IPS-15b (cell line): ENCODE results near the gene CCDC85A.

Source experiments
- H3K27me3 ChIP-seq: one replicate; pipeline ENCODE4 v1.6.1; 2013; ENCODE audit warnings: low read length; ENCODE audit not compliant: control insufficient read depth, insufficient read depth
- H3K36me3 ChIP-seq: one replicate; pipeline ENCODE4 v1.6.1; 2013; ENCODE audit warnings: low read length; ENCODE audit not compliant: control insufficient read depth, insufficient read depth
- H3K4me1 ChIP-seq: one replicate; pipeline ENCODE4 v1.6.1; 2013; ENCODE audit warnings: mild to moderate bottlenecking, low read length; ENCODE audit not compliant: control insufficient read depth, insufficient read depth
- H3K4me3 ChIP-seq: one replicate; pipeline ENCODE4 v1.5.1; 2013; ENCODE audit warnings: low read depth, low read length
- H3K9ac ChIP-seq: one replicate; pipeline ENCODE4 v1.6.1; 2013; ENCODE audit warnings: low read depth, mild to moderate bottlenecking, low read length
- H3K9me3 ChIP-seq: one replicate; pipeline ENCODE4 v1.6.1; 2013; ENCODE audit warnings: mild to moderate bottlenecking, low read length; ENCODE audit not compliant: control insufficient read depth, insufficient read depth

The CCDC85A gene

GRCh38 chr2:56314796-56315195 is 131.0 kb downstream of the CCDC85A start:
- no peaks in the 10 kb centered on the region for H3K4me1 ChIP-seq
- H3K9ac ChIP-seq: no peak overlapping the region
- H3K36me3 ChIP-seq: no peaks in the 10 kb centered on the region
- no peak overlapping the region for H3K4me3 ChIP-seq
- no peaks in the 10 kb centered on the region for H3K9me3 ChIP-seq
- H3K27me3 ChIP-seq: no peaks in the 10 kb centered on the region

GRCh38 chr2:56315376-56315775 is 131.6 kb downstream of the CCDC85A start:
- Histone ChIP-seq H3K27me3 (no peaks in the 10 kb centered on the region), H3K4me1 (no peaks in the 10 kb centered on the region), H3K36me3 (no peaks in the 10 kb centered on the region), H3K4me3 (no peak overlapping the region), H3K9me3 (no peaks in the 10 kb centered on the region), H3K9ac (no peak overlapping the region)

GRCh38 chr2:56316011-56316410 is 132.2 kb downstream of the CCDC85A start:
- no peak overlapping the region for H3K9ac ChIP-seq
- no peaks in the 10 kb centered on the region for H3K4me1 ChIP-seq
- H3K9me3 ChIP-seq: no peaks in the 10 kb centered on the region
- no peak overlapping the region for H3K4me3 ChIP-seq
- no peaks in the 10 kb centered on the region for H3K27me3 ChIP-seq
- H3K36me3 ChIP-seq: no peaks in the 10 kb centered on the region

- Histone ChIP-seq H3K4me1 (no peaks in the 10 kb centered on the region), H3K36me3 (no peaks in the 10 kb centered on the region), H3K9ac (no peak overlapping the region)
Measured at GRCh38 chr2:56318147-56318546, 134.4 kb downstream of the CCDC85A start.

GRCh38 chr2:56325661-56326345 is 142.0 kb downstream of the CCDC85A start:
- Histone ChIP-seq H3K36me3 (no peaks in the 10 kb centered on the region), H3K9ac (no peak overlapping the region), H3K4me3 (no peak overlapping the region), H3K4me1 (no peaks in the 10 kb centered on the region), H3K27me3 (no peaks in the 10 kb centered on the region), H3K9me3 (no peaks in the 10 kb centered on the region)

More at GRCh38 chr2:56318147-56318546, 134.4 kb downstream of the CCDC85A start:
- no peaks in the 10 kb centered on the region for H3K27me3 ChIP-seq
- H3K9me3 ChIP-seq: no peaks in the 10 kb centered on the region
- H3K4me3 ChIP-seq: no peak overlapping the region

GRCh38 chr2:56326346-56326741 is 142.6 kb downstream of the CCDC85A start:
- Histone ChIP-seq H3K4me3 (no peak overlapping the region), H3K27me3 (no peaks in the 10 kb centered on the region), H3K36me3 (no peaks in the 10 kb centered on the region), H3K9me3 (no peaks in the 10 kb centered on the region), H3K9ac (no peak overlapping the region), H3K4me1 (no peaks in the 10 kb centered on the region)

GRCh38 chr2:56331810-56332209 is 148.0 kb downstream of the CCDC85A start:
- no peak overlapping the region for H3K4me3 ChIP-seq
- no peaks in the 10 kb centered on the region for H3K36me3 ChIP-seq
- H3K9me3 ChIP-seq: no peaks in the 10 kb centered on the region
- H3K4me1 ChIP-seq: peaks cover 15% of the 10 kb centered on the region
- no peaks in the 10 kb centered on the region for H3K27me3 ChIP-seq
- no peak overlapping the region for H3K9ac ChIP-seq

- no peaks in the 10 kb centered on the region for H3K27me3 ChIP-seq
- H3K9me3 ChIP-seq: no peaks in the 10 kb centered on the region
- no peaks in the 10 kb centered on the region for H3K36me3 ChIP-seq
- H3K9ac ChIP-seq: no peak overlapping the region
- H3K4me1 ChIP-seq: peaks cover 21% of the 10 kb centered on the region
- no peak overlapping the region for H3K4me3 ChIP-seq
Measured at GRCh38 chr2:56333812-56334485, 150.2 kb downstream of the CCDC85A start.

- H3K27me3 ChIP-seq: no peaks in the 10 kb centered on the region
- no peaks in the 10 kb centered on the region for H3K36me3 ChIP-seq
- peaks cover 21% of the 10 kb centered on the region for H3K4me1 ChIP-seq
- no peak overlapping the region for H3K9ac ChIP-seq
- no peaks in the 10 kb centered on the region for H3K9me3 ChIP-seq
- H3K4me3 ChIP-seq: no peak overlapping the region
Measured at GRCh38 chr2:56334622-56335021, 150.8 kb downstream of the CCDC85A start.

- Histone ChIP-seq H3K9ac (no peak overlapping the region), H3K4me1 (peaks cover 21% of the 10 kb centered on the region), H3K4me3 (no peak overlapping the region), H3K9me3 (no peaks in the 10 kb centered on the region), H3K36me3 (no peaks in the 10 kb centered on the region), H3K27me3 (no peaks in the 10 kb centered on the region)
Measured at GRCh38 chr2:56335101-56335500, 151.3 kb downstream of the CCDC85A start.

GRCh38 chr2:56337342-56337741 is 153.6 kb downstream of the CCDC85A start:
- H3K4me1 ChIP-seq: peaks cover 21% of the 10 kb centered on the region
- no peak overlapping the region for H3K9ac ChIP-seq
- no peak overlapping the region for H3K4me3 ChIP-seq
- no peaks in the 10 kb centered on the region for H3K27me3 ChIP-seq
- H3K36me3 ChIP-seq: no peaks in the 10 kb centered on the region
- no peaks in the 10 kb centered on the region for H3K9me3 ChIP-seq

- H3K4me1 ChIP-seq: peaks cover 21% of the 10 kb centered on the region
- no peaks in the 10 kb centered on the region for H3K27me3 ChIP-seq
- H3K9ac ChIP-seq: no peak overlapping the region
- H3K4me3 ChIP-seq: no peak overlapping the region
- H3K36me3 ChIP-seq: no peaks in the 10 kb centered on the region
- no peaks in the 10 kb centered on the region for H3K9me3 ChIP-seq
Measured at GRCh38 chr2:56338232-56338631, 154.4 kb downstream of the CCDC85A start.
